Keratinocyte (primary cell): ENCODE results near the gene GMEB2. TPM values are rescaled to one million over a fixed set of nuclear protein-coding genes. Genes with fewer than 3 reads are reported as not detected.

ENCODE experiments used
- DNase-seq: peaks from one replicate; pipeline ENCODE4 v3.0.0-alpha.2; 2011; ENCODE audit warnings: low read depth, missing footprints, low spot score
- FAIRE-seq: peaks from 2 replicates; lab custom pipeline; 2011; peaks lifted over from hg19 to GRCh38; lab: Jason Lieb, UNC
- H2AFZ ChIP-seq: 2 replicates; pipeline ENCODE4 v1.6.0; 2012; ENCODE audit warnings: low read length, control low read depth, inconsistent platforms; ENCODE audit not compliant: control insufficient read depth
- H3K27ac ChIP-seq: 2 replicates; pipeline ENCODE4 v1.5.1; 2011; ENCODE audit warnings: low read length; ENCODE audit not compliant: control insufficient read depth, insufficient read depth
- H3K27me3 ChIP-seq: 3 replicates; pipeline ENCODE4 v1.6.0; 2011; ENCODE audit warnings: low read length; ENCODE audit not compliant: control insufficient read depth, insufficient read depth; ENCODE audit errors: extremely low read depth
- H3K36me3 ChIP-seq, 2 experiments: 2 replicates in 1 of 2; 3 replicates in 1 of 2; pipeline ENCODE4 v1.5.1; 2011; ENCODE audit warnings: low read length in 2 of 2, mild to moderate bottlenecking in 1 of 2; ENCODE audit not compliant: control insufficient read depth in 2 of 2, insufficient read depth in 2 of 2; ENCODE audit errors: extremely low read depth in 1 of 2
- H3K4me1 ChIP-seq: 3 replicates; pipeline ENCODE4 v1.5.1; 2011; ENCODE audit warnings: low read length; ENCODE audit not compliant: control insufficient read depth, insufficient read depth; ENCODE audit errors: extremely low read depth
- H3K4me2 ChIP-seq: 3 replicates; pipeline ENCODE4 v1.6.0; 2011; ENCODE audit warnings: low read depth, low read length; ENCODE audit not compliant: control insufficient read depth, insufficient read depth; ENCODE audit errors: extremely low read depth
- H3K4me3 ChIP-seq, 3 experiments: fragments of 200-600 bp in 1 of 3; sonication (generic) in 1 of 3; 2 replicates in 2 of 3; 3 replicates in 1 of 3; pipeline ENCODE4 v1.5.1; 2011 to 2016; ENCODE audit warnings: low read length in 3 of 3, mild to moderate bottlenecking in 3 of 3, control low read depth in 2 of 3, inconsistent platforms in 1 of 3, low read depth in 1 of 3, mixed read lengths in 1 of 3, mixed run types in 1 of 3, moderate library complexity in 1 of 3; ENCODE audit not compliant: control insufficient read depth in 2 of 3, insufficient read depth in 2 of 3; ENCODE audit errors: extremely low read depth in 1 of 3
- H3K79me2 ChIP-seq: 2 replicates; pipeline ENCODE4 v1.6.0; 2012; ENCODE audit warnings: low read length; ENCODE audit not compliant: control insufficient read depth, insufficient read depth
- H3K9ac ChIP-seq: 3 replicates; pipeline ENCODE4 v1.6.0; 2011; ENCODE audit warnings: low read length; ENCODE audit not compliant: control insufficient read depth, insufficient read depth; ENCODE audit errors: extremely low read depth
- H3K9me1 ChIP-seq: 3 replicates; pipeline ENCODE4 v1.6.0; 2011; ENCODE audit warnings: low read length; ENCODE audit not compliant: control insufficient read depth, insufficient read depth; ENCODE audit errors: extremely low read depth
- H3K9me3 ChIP-seq: 2 replicates; pipeline ENCODE4 v1.5.1; 2012; ENCODE audit warnings: low read depth, low read length; ENCODE audit not compliant: control insufficient read depth
- H4K20me1 ChIP-seq: 3 replicates; pipeline ENCODE4 v1.6.0; 2011; ENCODE audit warnings: low read length; ENCODE audit not compliant: control insufficient read depth, insufficient read depth; ENCODE audit errors: extremely low read depth
- EZH2 ChIP-seq: IDR thresholded peaks from one replicate; pipeline ENCODE4 v1.6.1; 2012; ENCODE audit warnings: inconsistent platforms, mild to moderate bottlenecking, low read length, moderate library complexity
- dilution Hi-C: fragments of 300-500 bp; cut with MboI; formaldehyde crosslinking; loops from one replicate; pipeline ENCODE4 v1.7.0; 2020; ENCODE audit warnings: low sequenced_read_pairs; ENCODE audit not compliant: extremely low pct_ligation_motif_present
- polyA plus RNA-seq, 5 experiments: library from polyadenylated mRNA; depleted of rRNA in 3 of 5; stranded (reverse) in 3 of 5; stranded (forward) in 1 of 5; unstranded in 1 of 5; fragments of >200 nt; gene quantifications; 1 replicate in 1 of 5; 2 replicates in 3 of 5; 3 replicates in 1 of 5; pipeline versions ENCODE4 v1.2.1 to v1.2.3, GENCODE V29; 2011 to 2012; ENCODE audit warnings: missing spikeins in 2 of 5, low read depth in 1 of 5, low replicate concordance in 1 of 5
- TF ChIP-seq, protein P1 (sequence below), 3 experiments: IDR thresholded peaks in 1 of 3; conservative IDR thresholded peaks in 1 of 3; optimal IDR thresholded peaks in 1 of 3; 2 replicates in 2 of 3; 3 replicates in 1 of 3; pipeline versions ENCODE3 to v1.5.1; 2011; ENCODE audit warnings: low read length in 3 of 3, mild to moderate bottlenecking in 3 of 3, moderate library complexity in 2 of 3, control low read depth in 1 of 3, inconsistent platforms in 1 of 3; ENCODE audit not compliant: insufficient read depth in 2 of 3; ENCODE audit errors: extremely low read depth in 1 of 3

GMEB2 gene
- polyA plus RNA-seq, 1 donor (not counting 4 experiments of a cell fraction or from before 2014, with no cell fraction given), result 5.1 TPM

DNA sequence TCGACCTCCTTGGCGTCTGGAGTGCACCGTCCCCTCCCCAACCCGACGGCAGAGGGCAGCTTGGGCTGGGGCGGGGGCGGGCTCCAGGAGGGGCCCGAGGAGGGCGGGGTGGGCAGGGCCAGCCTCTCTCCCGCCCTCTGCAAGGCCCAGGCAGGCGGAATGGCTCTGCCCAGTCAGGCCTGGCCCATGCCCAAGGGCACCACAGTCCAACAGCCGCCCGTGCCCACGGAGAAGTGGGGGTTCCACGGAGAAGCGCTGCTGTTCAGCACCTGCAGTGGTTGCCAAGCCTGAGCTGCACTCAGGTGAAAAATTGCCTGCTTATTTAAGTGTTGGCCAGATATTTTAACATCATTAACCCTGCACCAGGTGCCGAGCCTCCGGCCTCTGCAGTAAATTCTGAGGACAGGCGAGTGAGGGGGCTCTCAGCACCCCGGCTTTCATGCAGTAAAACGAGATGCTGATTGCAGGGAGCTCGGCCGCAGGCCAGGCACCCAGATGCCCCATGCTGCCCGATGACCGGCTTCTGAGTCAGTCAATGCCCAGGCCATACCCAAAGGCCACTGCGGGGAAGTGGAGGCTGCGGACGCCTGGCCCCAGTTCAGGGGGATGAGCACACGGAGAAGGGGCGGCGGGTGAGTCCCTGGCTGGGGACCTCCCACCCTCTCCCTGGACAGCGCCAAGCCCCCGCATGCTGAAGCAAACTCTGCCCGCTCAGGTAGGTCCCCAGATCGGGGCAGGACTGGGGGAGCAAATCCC lies 79.0 kb downstream of the GMEB2 start, which contains the start of gene SRMS:
TSS of gene SRMS (minus strand) at position 25 of the 756 bp plus-strand sequence. CDS start 286 bp downstream, outside the sequence.
- H3K27me3 ChIP-seq, result peaks cover 3% of the 10 kb centered on the region
- no peaks in the 10 kb centered on the region for H4K20me1 ChIP-seq
- TF ChIP-seq, protein P1, sequence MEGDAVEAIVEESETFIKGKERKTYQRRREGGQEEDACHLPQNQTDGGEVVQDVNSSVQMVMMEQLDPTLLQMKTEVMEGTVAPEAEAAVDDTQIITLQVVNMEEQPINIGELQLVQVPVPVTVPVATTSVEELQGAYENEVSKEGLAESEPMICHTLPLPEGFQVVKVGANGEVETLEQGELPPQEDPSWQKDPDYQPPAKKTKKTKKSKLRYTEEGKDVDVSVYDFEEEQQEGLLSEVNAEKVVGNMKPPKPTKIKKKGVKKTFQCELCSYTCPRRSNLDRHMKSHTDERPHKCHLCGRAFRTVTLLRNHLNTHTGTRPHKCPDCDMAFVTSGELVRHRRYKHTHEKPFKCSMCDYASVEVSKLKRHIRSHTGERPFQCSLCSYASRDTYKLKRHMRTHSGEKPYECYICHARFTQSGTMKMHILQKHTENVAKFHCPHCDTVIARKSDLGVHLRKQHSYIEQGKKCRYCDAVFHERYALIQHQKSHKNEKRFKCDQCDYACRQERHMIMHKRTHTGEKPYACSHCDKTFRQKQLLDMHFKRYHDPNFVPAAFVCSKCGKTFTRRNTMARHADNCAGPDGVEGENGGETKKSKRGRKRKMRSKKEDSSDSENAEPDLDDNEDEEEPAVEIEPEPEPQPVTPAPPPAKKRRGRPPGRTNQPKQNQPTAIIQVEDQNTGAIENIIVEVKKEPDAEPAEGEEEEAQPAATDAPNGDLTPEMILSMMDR (optimal IDR thresholded peaks at IDR 0.05 in 1 of 3, IDR thresholded peaks at IDR 0.05 in 1 of 3, conservative IDR thresholded peaks at IDR 0.05 in 1 of 3; ENCODE audit: extremely low read depth in 1 of 3, insufficient read depth in 2 of 3, low read length in 3 of 3), result no peak
- no peak for TF ChIP-seq EZH2
- H3K4me3 ChIP-seq, result peak within 1 kb of the TSS in 1 of 3 experiments; percentile 3
- no peaks in the 10 kb centered on the region for H3K79me2 ChIP-seq
- H3K27ac ChIP-seq, result no peak within 1 kb of the TSS
- no peak within 1 kb of the TSS for H3K9ac ChIP-seq
- peaks cover 37% of the 10 kb centered on the region for H3K4me1 ChIP-seq
- H3K4me2 ChIP-seq, result no peak within 1 kb of the TSS
- DNase-seq, result no peak
- H3K36me3 ChIP-seq, result no peaks in the 10 kb centered on the region
- dilution Hi-C loops, result no loop called here
- H3K9me1 ChIP-seq, result no peaks in the 10 kb centered on the region
- H2AFZ ChIP-seq, result no peak within 1 kb of the TSS
- FAIRE-seq, result no peak
- no peaks in the 10 kb centered on the region for H3K9me3 ChIP-seq

DNA sequence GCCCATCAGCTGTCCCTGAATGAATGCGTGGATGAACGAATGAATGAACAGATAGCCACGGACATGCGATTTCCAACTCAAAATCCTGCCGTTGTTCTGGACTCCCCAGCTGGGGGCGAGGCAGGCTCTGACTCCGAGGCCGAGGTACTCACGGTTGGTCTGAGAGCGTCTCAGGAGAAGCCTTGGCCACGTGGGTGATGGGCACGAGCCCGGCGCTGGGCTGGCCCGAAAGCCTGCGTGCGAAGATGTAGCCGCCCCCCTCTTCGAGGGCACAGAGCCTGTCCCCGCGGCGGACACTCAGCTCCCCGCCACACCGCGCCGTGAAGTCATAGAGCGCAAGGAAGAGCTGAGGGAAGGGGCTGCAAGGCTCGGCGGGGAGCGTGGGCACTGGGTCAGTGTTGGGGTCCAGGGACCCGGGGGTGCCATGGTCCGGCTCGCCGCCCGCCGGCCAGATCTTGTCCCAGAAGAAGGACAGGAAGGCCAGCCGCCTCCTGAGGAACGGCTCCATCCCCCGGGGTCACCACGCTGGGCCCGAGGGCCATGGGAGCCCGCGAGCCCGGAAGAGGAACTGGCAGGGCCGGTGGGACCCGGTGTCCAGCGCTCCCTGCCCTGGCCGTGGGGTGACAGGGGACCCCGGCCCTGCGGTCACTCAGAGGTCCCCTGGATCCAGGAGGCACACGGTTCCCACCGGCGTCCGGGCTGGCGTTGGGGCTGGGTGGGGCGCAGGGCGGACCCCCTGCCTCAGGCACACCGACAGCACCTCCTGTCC lies 79.8 kb downstream of the GMEB2 start:
- H3K4me3 ChIP-seq, result peak overlapping the region in 1 of 3 experiments; percentile 3
- DNase-seq, result no peak
- H3K9me1 ChIP-seq, result no peaks in the 10 kb centered on the region
- no peak overlapping the region for H3K27ac ChIP-seq
- no peak for TF ChIP-seq EZH2
- TF ChIP-seq, protein P1 (optimal IDR thresholded peaks at IDR 0.05 in 1 of 3, IDR thresholded peaks at IDR 0.05 in 1 of 3, conservative IDR thresholded peaks at IDR 0.05 in 1 of 3; ENCODE audit: extremely low read depth in 1 of 3, insufficient read depth in 2 of 3, low read length in 3 of 3), result no peak
- H3K36me3 ChIP-seq, result no peaks in the 10 kb centered on the region
- dilution Hi-C loops, result no loop called here
- no peaks in the 10 kb centered on the region for H3K79me2 ChIP-seq
- H3K9ac ChIP-seq, result no peak overlapping the region
- H2AFZ ChIP-seq, result no peak overlapping the region
- peaks cover 36% of the 10 kb centered on the region for H3K4me1 ChIP-seq
- no peak overlapping the region for H3K4me2 ChIP-seq
- no peaks in the 10 kb centered on the region for H3K9me3 ChIP-seq
- peaks cover 3% of the 10 kb centered on the region for H3K27me3 ChIP-seq
- no peaks in the 10 kb centered on the region for H4K20me1 ChIP-seq
- no peak for FAIRE-seq
